ENCODE measurements around the gene PDE1A.
"Not testable (repeated sequence)": the region's sequence is repeated elsewhere in the genome, so short reads cannot be mapped to it uniquely, and the experiment has no call there.

PDE1A gene

DNA sequence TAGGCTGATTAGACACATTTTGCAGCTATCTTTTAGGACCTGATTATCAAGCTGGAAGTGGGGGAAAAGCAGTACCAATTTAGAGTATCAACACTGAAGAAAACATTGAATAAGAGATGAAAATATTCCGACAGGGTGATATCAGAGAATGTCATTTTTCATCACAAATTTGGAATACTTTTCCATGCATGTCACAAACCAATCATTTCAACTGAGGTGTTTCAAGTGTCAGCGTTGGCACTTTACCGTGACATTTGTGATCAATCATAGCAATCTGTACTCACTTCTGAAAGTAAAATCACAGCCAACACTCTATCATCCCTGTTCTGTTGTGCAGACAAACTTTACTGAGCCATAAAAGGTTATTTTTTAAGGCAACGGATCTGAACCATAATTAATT, 75.4 kb downstream of the PDE1A start:
- no peak for DNase-seq

DNA sequence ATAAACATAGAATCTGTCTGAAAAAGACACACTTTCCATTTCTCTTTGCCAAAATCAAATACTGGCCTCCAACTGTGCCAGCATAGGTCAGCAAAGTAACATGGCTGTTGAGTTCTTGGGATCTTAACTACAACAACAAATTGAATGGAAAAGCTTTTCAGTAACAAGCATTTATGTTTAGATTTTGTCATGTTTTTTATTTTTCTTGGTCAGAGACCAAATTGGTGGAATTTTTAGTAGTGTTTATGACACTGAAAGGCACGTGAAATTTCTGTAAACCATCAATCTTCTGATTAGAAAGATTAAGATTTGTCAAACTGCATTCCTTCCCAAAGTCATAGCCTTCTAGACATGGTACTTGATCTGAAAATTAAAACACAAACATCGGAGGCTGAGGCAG, 77.6 kb downstream of the PDE1A start:
- DNase-seq: no peak

DNA sequence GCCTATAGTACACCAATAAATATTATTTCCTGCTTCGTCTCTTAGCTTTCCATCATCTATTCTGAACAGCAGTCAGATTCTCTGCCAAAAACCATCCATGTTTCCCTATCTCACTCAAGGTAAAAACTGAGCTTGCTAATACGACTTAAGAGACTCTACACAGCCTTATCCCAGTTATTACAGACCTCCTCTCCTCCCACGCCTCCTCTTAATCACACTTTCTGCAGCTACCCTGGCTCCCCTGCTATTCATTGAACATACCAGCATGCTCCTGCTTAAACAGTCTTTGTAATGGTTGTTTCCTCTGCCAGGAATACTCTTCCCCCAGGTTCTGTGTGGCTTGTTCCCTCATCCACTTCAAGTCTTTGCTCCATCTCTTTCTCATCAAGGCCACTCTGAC, 81.5 kb downstream of the PDE1A start:
- DNase-seq: no peak

DNA sequence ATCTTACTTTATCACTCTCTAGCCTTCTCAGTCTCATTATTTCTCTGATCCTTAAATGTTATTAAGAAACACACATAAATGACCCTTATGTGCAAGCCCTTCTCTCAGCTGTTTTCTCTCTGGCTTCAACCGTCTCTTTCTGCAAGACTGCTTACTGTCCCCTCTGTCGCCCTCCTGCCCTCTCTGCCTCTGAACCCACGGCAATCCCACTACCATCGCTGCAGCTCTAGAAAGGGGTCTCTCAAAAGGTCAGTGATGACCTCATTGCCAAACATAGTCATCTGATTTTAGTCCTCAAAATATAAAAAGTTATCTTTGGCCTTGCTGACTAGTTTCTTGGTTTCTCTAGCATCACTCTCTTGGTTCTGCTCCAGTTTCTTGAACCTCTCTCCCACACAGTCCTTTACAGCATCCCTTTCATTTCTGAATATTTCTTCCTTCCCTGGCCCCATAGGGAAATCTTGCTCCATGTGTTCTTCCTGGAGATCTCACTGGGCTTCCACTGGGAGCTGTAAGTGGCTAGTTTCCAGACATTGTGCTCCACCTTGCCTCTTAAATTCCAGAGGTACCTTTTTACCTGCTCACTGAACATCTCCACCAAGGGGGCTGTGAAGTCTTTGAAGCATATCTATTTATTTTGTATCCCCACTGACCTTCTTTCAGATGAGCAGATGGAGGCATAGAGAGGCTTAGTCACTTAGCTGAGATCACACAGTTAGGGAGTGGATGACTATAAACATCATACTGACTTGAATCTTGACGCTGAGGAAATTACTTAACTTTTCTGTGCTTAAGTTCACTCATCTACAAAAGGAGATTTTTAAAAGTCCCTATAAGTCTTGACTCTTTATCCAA, 96.2 kb downstream of the PDE1A start:
- no peak for DNase-seq

DNA sequence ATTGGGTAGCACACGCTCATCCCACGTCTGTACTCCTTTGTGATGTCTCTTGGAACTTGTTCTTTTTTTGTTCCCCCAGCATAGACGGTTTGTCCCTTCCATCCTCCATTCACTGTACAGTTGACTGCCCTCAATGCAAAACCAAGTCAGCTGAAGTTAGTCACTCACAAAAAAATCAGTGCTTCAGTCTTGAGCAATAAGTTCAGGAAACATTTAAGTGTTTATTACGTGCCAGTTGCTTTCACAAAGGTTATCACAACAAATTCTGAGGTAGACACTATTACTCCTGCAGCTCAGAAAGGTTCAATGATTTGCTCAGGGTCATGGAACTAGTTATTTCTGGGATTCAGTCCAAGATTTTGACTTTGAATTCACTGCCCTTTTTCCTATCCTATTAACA, 102.2 kb downstream of the PDE1A start:
- DNase-seq: no peak

DNA sequence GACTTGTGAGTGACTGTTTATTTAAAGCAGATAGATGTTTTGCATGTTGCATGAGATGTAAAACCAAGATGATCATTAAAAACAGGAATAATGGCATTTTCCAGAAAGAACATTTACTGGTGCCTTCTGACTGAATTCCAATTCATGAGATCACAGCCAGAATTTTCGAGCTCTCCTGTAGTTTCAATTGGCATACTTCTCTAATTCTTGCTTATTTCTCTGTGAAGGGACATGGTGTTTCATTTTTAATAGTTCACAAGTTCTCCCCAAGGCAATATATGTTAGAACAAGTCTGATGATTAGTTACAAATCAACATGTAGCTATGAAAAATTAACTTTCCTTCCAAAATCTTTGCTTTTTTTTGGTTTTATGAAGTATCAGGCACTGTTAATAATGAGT, 105.7 kb downstream of the PDE1A start:
- no peak for DNase-seq

DNA sequence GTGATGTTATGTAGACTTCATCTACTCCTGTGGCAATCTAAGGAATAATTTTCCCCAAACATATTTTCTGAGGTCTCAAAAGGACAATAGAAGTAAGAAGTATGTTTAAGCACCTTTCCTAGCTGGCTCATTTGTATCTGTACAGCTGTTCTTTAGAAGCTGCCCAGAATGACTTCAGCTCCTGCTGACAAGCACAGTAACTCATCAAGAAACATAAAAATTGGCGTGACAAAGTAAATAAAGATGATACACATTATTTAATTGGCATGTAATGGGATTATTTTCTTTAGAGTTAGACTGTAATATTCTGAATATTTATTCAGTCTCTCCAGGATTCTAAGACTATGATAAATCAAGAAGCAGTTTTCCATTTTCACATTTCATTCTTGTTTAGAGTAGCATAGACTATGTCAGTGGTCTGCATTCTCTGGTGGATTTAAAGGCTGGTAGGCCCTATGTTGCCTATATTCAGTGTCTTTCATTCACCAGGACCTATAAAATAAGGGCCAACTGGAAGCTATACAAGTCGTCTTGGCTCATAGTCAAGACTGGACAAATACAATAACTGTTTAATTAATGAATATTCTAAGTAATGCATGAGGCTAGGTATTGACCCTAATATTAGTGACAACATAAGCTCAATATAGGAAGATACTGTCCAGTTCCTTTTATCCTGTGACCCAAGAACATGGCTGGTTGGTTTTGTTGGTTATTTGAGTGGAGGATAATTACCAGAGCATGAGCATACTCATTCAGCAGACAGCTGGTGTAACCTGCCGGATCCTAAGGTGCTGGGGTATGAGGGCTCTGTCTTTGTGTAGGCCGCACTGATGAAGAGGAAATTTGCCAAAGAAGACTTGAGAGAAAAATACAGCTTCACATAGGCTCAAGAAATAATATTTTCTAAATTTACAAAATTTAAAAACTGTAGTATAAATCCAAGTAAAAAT, 107.0 kb downstream of the PDE1A start:
- no peak for DNase-seq

DNA sequence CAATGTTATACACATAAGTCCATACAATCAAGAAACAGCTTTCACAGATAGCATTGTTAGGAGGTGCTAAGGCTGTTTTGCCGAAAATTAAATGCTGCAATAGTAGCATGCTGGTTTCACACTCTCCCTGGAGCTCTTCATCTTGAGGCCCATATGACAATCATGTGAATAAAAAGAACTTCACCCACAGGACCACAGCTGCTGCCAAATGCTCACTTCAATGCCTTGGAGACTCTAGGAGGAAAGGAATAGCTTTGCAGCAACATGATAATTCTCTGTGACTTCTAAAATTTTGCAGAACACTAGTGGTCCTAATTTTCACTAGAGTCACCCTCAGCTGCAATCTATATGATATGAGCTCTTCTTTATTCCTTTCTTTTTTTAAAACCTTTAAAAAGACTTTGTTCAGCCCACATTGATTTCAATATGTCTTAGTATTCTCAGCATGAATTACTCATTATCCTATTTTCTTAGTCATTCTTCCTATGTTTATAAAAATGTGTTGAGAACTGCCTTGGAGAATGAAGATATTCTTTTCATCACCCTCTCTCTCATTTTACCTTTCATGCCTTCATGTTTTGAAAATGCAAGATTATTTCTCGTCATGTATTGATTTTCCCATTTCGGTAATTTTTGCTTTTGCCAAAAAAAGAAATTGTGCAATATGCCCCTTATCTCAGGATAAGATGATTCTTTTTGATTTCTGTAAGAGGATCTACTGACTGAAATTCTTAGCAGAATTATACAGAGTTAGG, 108.2 kb downstream of the PDE1A start:
- no peak for DNase-seq

DNA sequence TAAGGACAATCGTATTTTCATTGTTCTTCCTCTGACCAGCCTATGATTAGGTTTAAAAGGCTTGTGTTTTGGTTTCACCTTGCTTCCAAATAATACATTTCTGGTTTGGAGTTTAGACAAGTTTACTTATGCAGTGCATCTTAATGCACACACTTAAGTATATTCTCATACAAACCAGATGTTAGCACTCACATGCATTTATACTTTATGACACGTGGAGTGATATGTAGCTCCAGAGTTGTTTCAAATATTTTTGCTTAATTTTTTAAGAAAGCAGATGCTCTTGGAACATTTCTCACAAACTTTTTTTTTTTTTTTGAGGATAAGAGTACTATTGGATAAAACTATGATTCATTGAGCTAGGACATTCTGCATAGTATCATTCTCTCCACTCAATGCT, 109.9 kb downstream of the PDE1A start:
- no peak for DNase-seq

DNA sequence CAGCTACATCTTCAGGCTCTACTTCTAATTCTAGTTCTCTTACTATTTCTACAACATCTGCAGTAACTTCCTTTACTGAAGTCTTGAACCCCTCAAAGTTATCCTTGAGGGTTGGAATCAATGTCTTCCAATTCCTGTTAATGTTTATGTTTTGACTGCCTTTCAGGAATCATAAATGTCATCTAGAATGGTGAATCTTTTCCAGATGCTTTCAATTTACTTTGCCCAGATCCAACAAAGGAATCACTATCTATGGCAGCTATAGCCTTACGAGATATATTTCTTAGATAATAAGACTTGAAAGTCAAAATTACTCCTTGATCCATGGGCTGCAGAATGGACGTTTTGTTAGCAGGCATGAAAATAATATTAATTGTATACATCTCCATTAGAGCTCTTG, 123.9 kb downstream of the PDE1A start:
- no peak for DNase-seq

DNA sequence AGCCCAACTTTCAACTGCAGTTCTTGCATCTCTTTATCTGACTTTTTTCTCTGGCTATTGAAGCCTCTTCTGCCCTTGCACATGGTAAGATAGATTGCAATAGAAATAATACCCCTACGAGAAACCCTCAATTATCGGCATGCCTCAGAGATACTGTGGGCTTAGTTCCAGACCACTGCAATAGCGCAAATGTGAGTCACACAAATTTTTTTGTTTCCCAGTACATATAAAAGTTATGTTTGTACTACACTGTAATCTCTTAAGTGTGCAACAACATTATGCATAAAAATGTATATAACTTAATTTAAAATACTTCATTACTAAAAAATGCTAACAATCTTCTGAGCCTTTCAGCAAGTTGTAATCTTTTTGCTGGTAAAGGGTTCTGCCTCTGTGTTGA, 124.7 kb downstream of the PDE1A start:
- DNase-seq: no peak

DNA sequence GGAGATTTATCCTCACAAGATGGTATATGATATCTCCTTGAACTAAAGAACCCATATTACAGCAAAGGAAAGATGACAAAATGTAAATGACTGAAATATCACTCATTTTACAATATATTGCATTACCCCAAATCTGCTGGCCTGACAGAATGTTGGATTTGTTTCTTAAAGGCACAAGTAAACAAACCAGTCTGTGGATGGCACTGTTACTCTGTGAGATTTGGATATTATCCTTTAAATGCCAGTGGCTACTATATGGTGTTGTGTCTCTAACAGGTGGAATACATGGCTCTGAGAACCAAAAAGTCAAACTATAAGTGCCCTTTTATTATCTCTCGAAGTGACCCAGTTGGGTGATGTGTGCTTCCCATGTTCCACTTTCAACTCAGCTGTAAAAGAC, 125.7 kb downstream of the PDE1A start:
- no peak for DNase-seq

DNA sequence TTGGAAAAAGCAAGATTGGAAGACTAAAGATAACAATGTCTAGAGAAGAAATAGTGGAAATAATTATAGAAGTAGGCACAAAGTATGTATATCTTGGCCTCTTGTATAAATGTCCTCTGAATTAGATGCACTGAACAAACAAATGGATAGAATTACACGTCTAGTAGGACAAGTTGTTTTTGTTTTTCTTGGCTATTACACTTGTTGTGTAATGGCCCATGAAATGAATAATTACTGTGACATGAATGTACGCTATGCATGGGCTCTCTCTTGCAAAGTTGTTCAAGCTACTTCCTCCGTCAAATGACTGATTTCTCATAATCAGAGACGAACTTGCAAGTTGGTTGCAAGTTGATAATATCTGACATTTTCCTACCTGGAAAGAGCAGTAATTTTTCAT, 126.2 kb downstream of the PDE1A start:
- no peak for DNase-seq

DNA sequence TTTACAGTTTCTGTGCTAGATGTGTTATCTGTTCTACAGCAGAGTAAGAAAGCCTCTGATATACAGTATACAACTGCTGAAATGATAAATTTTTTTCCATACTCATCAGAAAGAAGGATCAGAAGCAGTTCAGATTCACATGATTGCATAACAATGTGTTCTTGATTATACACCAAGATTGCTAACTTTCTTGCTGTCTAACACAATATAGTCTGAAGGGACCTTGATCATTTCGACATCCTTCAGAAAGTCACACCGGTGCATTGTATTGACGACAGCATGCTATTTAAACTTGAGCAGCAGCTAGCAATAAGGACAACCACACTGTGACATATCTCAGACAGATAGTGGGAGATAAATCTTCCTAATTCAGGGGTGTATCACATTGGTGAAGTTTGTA, 127.2 kb downstream of the PDE1A start:
- no peak for DNase-seq

DNA sequence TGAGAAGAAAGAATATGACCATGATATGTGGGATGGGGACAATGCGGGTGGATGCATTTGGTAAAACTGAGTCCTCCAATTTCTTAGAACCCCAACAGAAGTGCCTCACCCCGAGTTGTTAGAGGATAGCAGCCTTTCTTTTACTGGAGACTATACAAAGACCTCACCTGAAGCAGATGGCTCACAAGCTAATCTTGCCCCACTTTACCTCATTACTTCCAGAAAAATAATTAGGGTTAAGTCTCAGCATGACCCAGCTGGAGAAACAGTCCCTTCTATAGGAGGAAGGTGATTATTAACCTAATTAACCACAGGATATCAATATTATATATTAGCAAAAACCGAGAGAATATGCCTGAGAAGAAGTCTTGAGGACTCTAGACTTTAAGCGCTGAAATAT, 128.4 kb downstream of the PDE1A start:
- DNase-seq: no peak

DNA sequence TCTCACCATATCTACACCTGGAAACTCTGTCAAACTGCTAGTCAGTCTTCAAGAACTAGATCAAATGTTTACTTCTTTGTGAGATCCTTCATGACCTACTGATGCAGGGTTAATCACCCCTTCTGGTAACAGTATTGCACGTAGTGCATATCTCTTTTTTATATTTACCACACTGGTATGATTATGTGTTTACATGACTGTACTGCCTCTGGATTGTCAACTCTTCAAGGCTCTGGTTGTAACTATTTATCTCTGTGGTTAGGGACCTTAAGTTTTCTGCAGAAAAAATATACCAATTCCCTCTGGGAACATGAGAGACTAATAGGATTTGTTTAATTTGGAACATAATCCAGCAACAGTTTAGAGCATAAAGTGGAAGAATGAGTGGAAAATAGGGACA, 135.5 kb downstream of the PDE1A start:
- no peak for DNase-seq

DNA sequence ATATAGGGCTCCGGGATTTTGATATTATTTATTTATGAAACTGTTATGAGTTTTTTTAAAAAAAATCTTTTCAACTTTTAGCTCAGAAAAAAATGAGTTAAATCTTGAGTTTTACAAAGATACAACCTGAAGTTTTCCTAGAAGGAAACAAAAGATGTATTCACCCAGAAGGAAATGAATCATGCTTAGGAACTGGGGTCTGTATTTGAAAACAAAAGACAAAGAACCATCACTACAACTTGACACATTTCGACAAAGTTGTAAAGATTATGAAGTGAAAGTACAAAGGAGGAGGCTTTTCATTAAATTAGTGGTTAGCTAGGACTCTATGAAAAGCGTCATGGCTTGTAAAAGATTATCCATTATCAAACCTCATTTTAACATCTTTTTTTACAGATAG, 143.3 kb downstream of the PDE1A start:
- no peak for DNase-seq

DNA sequence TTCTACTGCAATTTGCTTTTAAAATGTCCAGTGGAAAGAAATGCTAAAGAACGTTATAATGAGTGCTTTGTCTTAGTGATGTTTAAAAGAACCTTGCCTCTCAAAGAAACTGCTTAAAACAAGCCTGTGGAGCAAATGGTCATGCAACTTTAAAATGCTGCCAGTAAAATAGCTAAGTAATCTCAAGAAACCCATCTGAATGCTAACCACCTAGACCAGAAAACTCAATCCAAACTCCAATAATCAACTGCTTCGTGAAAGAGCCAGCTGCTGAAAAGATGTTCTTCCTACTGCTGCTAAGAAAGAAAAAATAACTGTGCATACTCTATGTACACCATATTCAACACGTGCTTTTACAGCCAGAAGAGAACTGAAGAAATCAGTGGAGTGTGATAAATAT, 145.6 kb downstream of the PDE1A start:
- no peak for DNase-seq

DNA sequence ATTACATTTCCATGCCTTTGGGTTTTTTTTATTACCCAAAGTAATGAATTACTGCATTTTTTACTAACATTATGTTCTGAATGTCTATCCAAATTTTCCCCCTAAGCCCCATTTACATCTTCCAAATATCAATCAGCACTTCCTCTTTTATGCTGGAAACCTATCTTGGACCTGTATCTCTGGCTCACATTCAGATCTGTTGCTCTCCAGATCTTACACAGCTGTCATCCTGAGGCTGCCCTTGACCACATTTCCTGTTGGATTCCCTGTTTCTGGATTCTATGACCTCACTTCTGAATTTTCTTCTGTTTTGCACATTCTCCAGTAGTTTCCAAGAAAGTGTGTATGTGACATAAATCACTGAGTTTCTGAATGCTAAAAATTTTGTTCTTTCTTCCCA, 146.7 kb downstream of the PDE1A start:
- no peak for DNase-seq

DNA sequence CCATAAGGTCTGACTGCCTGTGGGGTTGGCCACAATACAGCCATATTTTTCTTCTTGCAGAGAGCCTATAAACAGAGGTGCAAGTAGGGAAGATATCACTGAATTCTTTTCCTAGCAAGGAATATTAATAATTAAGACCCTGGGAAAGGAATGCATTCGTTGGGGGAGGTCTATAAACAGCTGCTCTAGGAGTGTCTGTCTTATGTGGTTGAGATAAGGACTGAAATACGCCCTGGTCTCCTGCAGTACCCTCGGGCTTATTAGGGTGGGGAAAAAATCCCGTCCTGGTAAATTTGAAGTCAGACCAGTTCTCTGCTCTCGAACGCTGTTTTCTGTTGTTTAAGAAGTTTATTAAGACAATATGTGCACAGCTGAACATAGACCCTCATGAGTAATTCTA, 150.2 kb downstream of the PDE1A start:
- DNase-seq: not testable (repeated sequence)

DNA sequence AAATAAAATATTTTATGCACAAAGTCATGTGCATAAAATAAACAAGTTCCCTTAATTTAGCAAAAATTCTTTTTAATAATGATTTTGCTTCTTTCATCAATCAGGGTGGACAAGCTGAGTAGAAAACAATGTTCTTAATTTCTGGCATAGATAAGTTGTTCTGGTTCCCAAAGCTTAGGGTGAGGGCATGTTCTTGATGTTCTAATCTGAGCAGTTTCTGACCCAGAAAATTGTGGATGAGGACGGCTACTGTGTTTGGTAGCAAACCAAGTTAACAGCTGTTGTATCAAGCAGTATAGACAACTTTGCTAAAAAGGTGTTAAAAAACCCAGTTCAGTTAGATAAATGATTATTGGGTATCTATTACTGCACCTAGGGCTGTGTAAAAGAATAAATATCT, 158.9 kb downstream of the PDE1A start:
- no peak for DNase-seq

DNA sequence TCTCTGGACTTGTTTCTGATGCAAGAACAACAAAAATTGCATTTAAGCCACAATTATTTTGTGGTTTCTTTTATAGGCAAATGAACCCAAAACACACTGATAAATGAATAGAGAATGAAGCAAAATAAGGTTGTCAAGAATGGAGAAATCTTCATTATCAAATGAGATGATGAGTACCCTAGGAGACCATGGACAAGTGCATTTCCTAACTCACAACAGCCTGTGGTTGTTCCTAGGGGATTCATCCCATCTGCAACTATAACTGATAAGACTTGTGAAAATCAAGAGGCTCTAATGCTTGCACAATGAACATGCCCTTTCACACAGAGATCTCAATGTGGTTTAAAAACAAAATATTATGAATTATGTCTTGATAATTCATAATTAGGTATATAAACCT, 159.9 kb downstream of the PDE1A start:
- no peak for DNase-seq

DNA sequence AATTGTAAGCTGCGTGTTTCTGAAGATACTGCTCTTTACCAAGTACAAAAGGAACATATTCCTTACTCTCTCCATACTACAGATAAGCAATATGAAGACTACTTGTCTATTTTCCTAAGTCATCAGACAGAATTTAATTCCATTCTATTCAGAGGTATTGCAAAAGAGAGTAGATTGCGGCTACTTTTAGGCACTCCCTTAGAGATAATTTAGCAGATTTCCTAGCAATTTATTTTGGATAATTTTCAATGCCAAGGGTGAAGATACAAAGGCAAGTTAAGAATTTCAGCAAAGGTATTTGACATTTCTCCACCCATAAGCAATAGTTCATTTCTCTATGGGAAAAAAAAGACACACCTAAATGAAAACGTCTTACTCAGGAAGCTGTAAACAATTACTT, 161.1 kb downstream of the PDE1A start:
- no peak for DNase-seq
